MM.1S (cell line): ENCODE data around the gene KLC1.
"Not testable (repeated sequence)": the region's sequence is repeated elsewhere in the genome, so short reads cannot be mapped to it uniquely, and the experiment has no call there.

Experiments
- DNase-seq: peaks from one replicate; pipeline ENCODE4 v3.0.0-alpha.2; 2015
- H2AFZ ChIP-seq: fragments of 300-600 bp; sonication (generic); 2 replicates; pipeline ENCODE4 v1.6.0; 2016; ENCODE audit warnings: antibody characterized with exemption, low read length
- H3F3A ChIP-seq: fragments of 300-600 bp; sonication (generic); 2 replicates; pipeline ENCODE4 v1.6.1; 2016; ENCODE audit warnings: mild to moderate bottlenecking, antibody characterized with exemption, low read length, moderate library complexity, mixed read lengths; ENCODE audit not compliant: insufficient read depth
- H3K27ac ChIP-seq: fragments of 300-600 bp; sonication (generic); 2 replicates; pipeline ENCODE4 v1.5.1; 2016; ENCODE audit warnings: mild to moderate bottlenecking, low read length
- H3K27me3 ChIP-seq: fragments of 300-600 bp; sonication (generic); replicated peaks from 2 replicates; pipeline ENCODE4 v1.6.0; 2016; ENCODE audit warnings: low read length; ENCODE audit not compliant: insufficient read depth
- H3K36me3 ChIP-seq: fragments of 300-600 bp; sonication (generic); replicated peaks from 2 replicates; pipeline ENCODE4 v1.6.1; 2016; ENCODE audit warnings: mild to moderate bottlenecking, low read length, mixed read lengths; ENCODE audit not compliant: insufficient read depth
- H3K4me1 ChIP-seq: fragments of 300-600 bp; sonication (generic); 2 replicates; pipeline ENCODE4 v1.6.1; 2016; ENCODE audit warnings: low read length, mixed read lengths
- H3K4me2 ChIP-seq: fragments of 300-600 bp; sonication (generic); 2 replicates; pipeline ENCODE4 v1.6.0; 2016; ENCODE audit warnings: low read depth, low read length
- H3K4me3 ChIP-seq: fragments of 300-600 bp; sonication (generic); 2 replicates; pipeline ENCODE4 v1.5.1; 2016; ENCODE audit warnings: low read length, mixed read lengths
- H3K79me2 ChIP-seq: fragments of 300-600 bp; sonication (generic); 2 replicates; pipeline ENCODE4 v1.6.1; 2016; ENCODE audit warnings: mixed run types, low read length, mixed read lengths
- H3K9ac ChIP-seq: fragments of 300-600 bp; sonication (generic); 2 replicates; pipeline ENCODE4 v1.6.1; 2016; ENCODE audit warnings: low read length, mixed read lengths
- H3K9me2 ChIP-seq: fragments of 300-600 bp; sonication (generic); replicated peaks from 2 replicates; pipeline ENCODE4 v1.6.1; 2016; ENCODE audit warnings: mild to moderate bottlenecking, low read length, mixed read lengths; ENCODE audit not compliant: insufficient read depth
- H3K9me3 ChIP-seq: fragments of 300-600 bp; sonication (generic); replicated peaks from 2 replicates; pipeline ENCODE4 v1.6.1; 2016; ENCODE audit warnings: mild to moderate bottlenecking, low read length, mixed read lengths; ENCODE audit not compliant: insufficient read depth
- H4K20me1 ChIP-seq: fragments of 300-600 bp; sonication (generic); 2 replicates; pipeline ENCODE4 v1.6.1; 2016; ENCODE audit warnings: mild to moderate bottlenecking, low read length, moderate library complexity, mixed read lengths; ENCODE audit not compliant: insufficient read depth
- EZH2 ChIP-seq: fragments of 300-600 bp; sonication (generic); optimal IDR thresholded peaks from 2 replicates; pipeline ENCODE3; 2017; ENCODE audit warnings: low read depth, mild to moderate bottlenecking, antibody characterized with exemption, low read length, mixed read lengths
- EZH2phosphoT487 ChIP-seq: fragments of 300-600 bp; sonication (generic); IDR thresholded peaks from 2 replicates; pipeline ENCODE4 v1.6.1; 2018; ENCODE audit warnings: antibody characterized with exemption, low read length
- TF ChIP-seq, protein P1 (sequence below): fragments of 300-600 bp; sonication (generic); IDR thresholded peaks from 2 replicates; pipeline ENCODE4 v1.5.1; 2016; ENCODE audit warnings: antibody characterized with exemption, low read length, mixed read lengths

Gene KLC1

DNA sequence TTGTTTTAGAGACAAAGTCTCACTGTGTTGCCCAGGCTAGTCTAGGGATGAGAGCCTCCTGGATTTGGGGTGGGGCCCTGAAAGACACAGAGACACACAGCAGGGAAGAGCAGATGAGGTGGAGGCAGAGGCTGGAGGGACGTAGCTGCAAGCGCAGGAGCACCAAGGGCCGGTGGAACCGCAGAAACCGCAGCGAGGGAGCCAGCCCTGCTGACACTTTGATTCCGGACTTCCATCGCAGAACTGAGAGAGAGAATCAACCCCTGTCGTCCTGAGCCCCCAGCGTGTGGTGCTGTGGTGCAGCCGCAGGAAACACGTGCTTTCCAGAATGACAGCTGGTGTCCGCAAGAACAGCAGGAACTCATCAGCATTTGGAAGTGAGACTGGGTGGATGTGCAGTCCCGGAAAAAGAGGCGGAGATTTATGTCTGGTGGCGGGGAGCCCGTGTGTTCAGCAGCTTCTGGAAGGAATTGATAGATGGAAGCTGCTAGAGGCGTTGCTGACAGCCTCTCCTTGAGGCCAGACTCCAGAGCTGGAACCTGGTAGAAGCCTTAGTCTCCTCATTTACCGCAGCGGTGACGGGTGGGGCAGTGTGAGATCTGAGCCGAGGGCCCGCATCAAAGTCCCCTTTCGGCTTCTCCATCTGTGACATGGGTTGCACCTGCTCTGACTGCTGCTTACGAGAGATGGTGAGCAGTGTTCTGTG is 21.9 kb upstream of the KLC1 start:
- Histone ChIP-seq H3K27ac (peak overlapping the region; percentile 50; the same call in 1 of the 2 replicates), H3K36me3 (no peaks in the 10 kb centered on the region), H3K4me1 (peaks cover 9% of the 10 kb centered on the region), H2AFZ (peak overlapping the region; percentile 53; the same call in 1 of the 2 replicates), H3K9me3 (no peaks in the 10 kb centered on the region), H3K79me2 (no peaks in the 10 kb centered on the region), H3F3A (peaks cover 8% of the 10 kb centered on the region; the same call in 1 of the 2 replicates), H3K9me2 (no peaks in the 10 kb centered on the region), H3K9ac (no peak overlapping the region), H3K27me3 (no peaks in the 10 kb centered on the region), H3K4me3 (peak overlapping the region; percentile 25; the same call in 1 of the 2 replicates), H4K20me1 (no peaks in the 10 kb centered on the region), H3K4me2 (peak overlapping the region; percentile 86)
- peak; percentile 86 for DNase-seq
- TF ChIP-seq EZH2phosphoT487, result no peak
- TF ChIP-seq EZH2, result no peak
- TF ChIP-seq, protein P1, sequence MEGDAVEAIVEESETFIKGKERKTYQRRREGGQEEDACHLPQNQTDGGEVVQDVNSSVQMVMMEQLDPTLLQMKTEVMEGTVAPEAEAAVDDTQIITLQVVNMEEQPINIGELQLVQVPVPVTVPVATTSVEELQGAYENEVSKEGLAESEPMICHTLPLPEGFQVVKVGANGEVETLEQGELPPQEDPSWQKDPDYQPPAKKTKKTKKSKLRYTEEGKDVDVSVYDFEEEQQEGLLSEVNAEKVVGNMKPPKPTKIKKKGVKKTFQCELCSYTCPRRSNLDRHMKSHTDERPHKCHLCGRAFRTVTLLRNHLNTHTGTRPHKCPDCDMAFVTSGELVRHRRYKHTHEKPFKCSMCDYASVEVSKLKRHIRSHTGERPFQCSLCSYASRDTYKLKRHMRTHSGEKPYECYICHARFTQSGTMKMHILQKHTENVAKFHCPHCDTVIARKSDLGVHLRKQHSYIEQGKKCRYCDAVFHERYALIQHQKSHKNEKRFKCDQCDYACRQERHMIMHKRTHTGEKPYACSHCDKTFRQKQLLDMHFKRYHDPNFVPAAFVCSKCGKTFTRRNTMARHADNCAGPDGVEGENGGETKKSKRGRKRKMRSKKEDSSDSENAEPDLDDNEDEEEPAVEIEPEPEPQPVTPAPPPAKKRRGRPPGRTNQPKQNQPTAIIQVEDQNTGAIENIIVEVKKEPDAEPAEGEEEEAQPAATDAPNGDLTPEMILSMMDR, result peak; percentile 13

DNA sequence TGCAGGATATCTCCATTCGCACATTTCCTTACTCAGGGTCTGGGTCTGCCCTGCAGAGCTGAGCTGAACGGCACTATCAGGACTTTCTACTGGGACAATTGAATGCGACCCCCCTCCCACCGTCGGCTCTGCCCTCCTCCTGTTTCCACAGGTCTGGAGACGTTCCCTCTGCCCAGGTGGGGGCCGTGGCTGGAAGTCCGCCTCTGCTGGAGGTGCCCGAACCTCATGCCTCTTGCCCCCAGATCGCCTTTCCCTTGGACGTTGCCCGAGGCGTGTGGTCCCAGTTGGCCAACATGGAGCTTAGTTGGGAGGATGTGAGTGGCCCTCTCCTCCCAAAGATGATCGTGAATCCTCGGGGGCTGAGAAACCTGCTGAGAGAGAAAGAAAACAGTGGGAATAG is 21.2 kb upstream of the KLC1 start:
- H2AFZ ChIP-seq, result no peak overlapping the region
- TF ChIP-seq EZH2, result no peak
- H3K36me3 ChIP-seq, result no peaks in the 10 kb centered on the region
- H3K4me1 ChIP-seq, result peaks cover 9% of the 10 kb centered on the region
- H3K9me3 ChIP-seq, result no peaks in the 10 kb centered on the region
- no peak overlapping the region for H3K9ac ChIP-seq
- H4K20me1 ChIP-seq, result no peaks in the 10 kb centered on the region
- peak overlapping the region; percentile 25; the same call in 1 of the 2 replicates for H3K4me3 ChIP-seq
- no peaks in the 10 kb centered on the region for H3K27me3 ChIP-seq
- DNase-seq, result no peak
- no peaks in the 10 kb centered on the region for H3K9me2 ChIP-seq
- peaks cover 8% of the 10 kb centered on the region; the same call in 1 of the 2 replicates for H3F3A ChIP-seq
- peak overlapping the region; percentile 86 for H3K4me2 ChIP-seq
- H3K79me2 ChIP-seq, result no peaks in the 10 kb centered on the region
- no peak overlapping the region for H3K27ac ChIP-seq

DNA sequence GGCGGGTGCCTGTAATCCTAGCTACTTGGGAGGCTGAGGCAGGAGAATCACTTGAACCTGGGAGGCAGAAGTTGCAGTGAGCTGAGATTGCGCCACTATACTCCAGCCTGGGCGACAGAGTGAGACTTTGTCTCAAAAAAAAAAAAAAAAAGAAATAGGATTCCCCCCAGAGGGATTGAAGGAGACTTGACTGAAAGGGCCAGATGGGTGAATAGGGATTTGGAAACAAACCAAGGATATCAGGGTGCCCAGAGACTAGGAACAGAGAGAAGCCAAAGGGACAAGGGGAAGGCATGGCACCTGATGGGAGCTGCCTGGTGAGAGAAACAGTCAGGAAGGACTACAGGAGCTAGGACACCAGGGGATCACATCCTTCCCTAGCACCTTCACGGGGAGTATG is 19.9 kb upstream of the KLC1 start:
- not testable (repeated sequence) for H3K9me3 ChIP-seq, H3K36me3 ChIP-seq, H4K20me1 ChIP-seq, H3K27ac ChIP-seq, H3K4me2 ChIP-seq, H3K9ac ChIP-seq, H3K79me2 ChIP-seq, H2AFZ ChIP-seq, H3K9me2 ChIP-seq, H3K4me1 ChIP-seq, H3K4me3 ChIP-seq, DNase-seq, H3F3A ChIP-seq, H3K27me3 ChIP-seq

DNA sequence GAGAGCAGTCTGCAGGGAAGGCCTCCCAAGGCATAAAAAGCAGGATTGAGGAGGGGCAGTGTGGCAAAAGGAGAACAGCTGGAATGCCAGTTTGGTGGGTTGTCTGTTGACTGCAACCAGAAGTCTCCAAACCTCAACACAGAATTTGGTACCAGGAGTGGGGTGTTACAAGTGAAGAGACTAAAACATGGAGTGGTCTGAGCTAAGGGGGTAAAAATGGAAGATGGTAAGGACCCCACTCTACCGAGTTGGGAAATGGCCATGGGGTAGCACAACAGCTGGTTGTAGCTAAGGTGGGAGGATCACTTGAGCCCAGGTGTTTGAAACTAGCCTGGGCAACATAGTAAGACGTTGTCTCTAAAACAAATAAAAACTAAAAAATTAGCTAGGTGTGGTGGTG is 17.8 kb upstream of the KLC1 start:
- Histone ChIP-seq H4K20me1 (no peaks in the 10 kb centered on the region), H3K9me2 (no peaks in the 10 kb centered on the region), H3K9ac (no peak overlapping the region), H3K36me3 (no peaks in the 10 kb centered on the region), H3F3A (peaks cover 8% of the 10 kb centered on the region; the same call in 1 of the 2 replicates), H3K4me1 (peaks cover 9% of the 10 kb centered on the region), H3K27ac (no peak overlapping the region), H3K4me2 (no peak overlapping the region), H3K4me3 (no peak overlapping the region), H3K9me3 (no peaks in the 10 kb centered on the region), H3K27me3 (no peaks in the 10 kb centered on the region), H3K79me2 (no peaks in the 10 kb centered on the region), H2AFZ (no peak overlapping the region)
- no peak for DNase-seq
- TF ChIP-seq EZH2 (no peak), EZH2phosphoT487 (no peak)
- TF ChIP-seq, protein P1, result no peak
